Gastroesophageal sphincter (tissue), 4 donors: ENCODE measurements around the gene DMTF1. TPM values are rescaled to one million over a fixed set of nuclear protein-coding genes. Genes with fewer than 3 reads are reported as not detected.

Experiments used
- ATAC-seq: fragments of 150-250 bp; one replicate; pipeline ENCODE4 v1.9.1; 2016; ENCODE audit warnings: mild to moderate bottlenecking, moderate library complexity
- H3K27ac ChIP-seq, 4 donors: fragments of 200-600 bp; sonication (generic) in 3 of 4; 1 replicate in 3 of 4; 2 replicates in 1 of 4; pipeline ENCODE4 v1.5.1; 2016 to 2019
- H3K27me3 ChIP-seq: fragments of 200-600 bp; sonication (generic); one replicate; pipeline ENCODE4 v1.5.1; 2019
- H3K36me3 ChIP-seq, 2 donors: fragments of 200-600 bp; sonication (generic); one replicate each; pipeline ENCODE4 v1.5.1; 2019; ENCODE audit warnings: control low read depth in 1 of 2
- H3K4me1 ChIP-seq, 3 donors: fragments of 200-600 bp; sonication (generic); 1 replicate in 2 of 3; 2 replicates in 1 of 3; pipeline ENCODE4 v1.5.1; 2016 to 2019; ENCODE audit warnings: control low read depth in 2 of 3
- H3K4me3 ChIP-seq, 2 donors: fragments of 200-600 bp; sonication (generic); one replicate each; pipeline ENCODE4 v1.5.1; 2019; ENCODE audit warnings: mild to moderate bottlenecking in 1 of 2, moderate library complexity in 1 of 2
- H3K9me3 ChIP-seq, 3 donors: fragments of 200-600 bp; sonication (generic); one replicate each; pipeline ENCODE4 v1.5.1; 2017 to 2019; ENCODE audit warnings: control low read depth in 2 of 3
- EP300 ChIP-seq: sonication (generic); formaldehyde crosslinking; IDR thresholded peaks from one replicate; pipeline ENCODE4 v1.6.1; 2017; ENCODE audit warnings: antibody characterized with exemption, mild to moderate bottlenecking
- POLR2A ChIP-seq, 2 donors: fragments of 450-650 bp; IDR thresholded peaks; one replicate each; pipeline ENCODE4 v1.6.1; 2017; ENCODE audit warnings: antibody characterized with exemption in 2 of 2, mild to moderate bottlenecking in 2 of 2, moderate library complexity in 1 of 2
- POLR2AphosphoS5 ChIP-seq: sonication (generic); formaldehyde crosslinking; IDR thresholded peaks from one replicate; pipeline ENCODE4 v1.6.1; 2017; ENCODE audit warnings: antibody characterized with exemption
- WGBS, 2 donors: methylation state at CpG; one replicate each; pipeline ENCODE4 v1.1.5; 2018; ENCODE audit warnings: low coverage in 1 of 2; 5-methylcytosine and 5-hydroxymethylcytosine counted together
- total RNA-seq, 4 donors: library from RNA; depleted of rRNA; stranded (reverse); fragments of >200 nt; gene quantifications; one replicate each; pipeline ENCODE4 v1.1.0, GENCODE V29; 2016
- TF ChIP-seq, protein P1 (sequence below), 4 experiments: fragments of 200-600 bp in 2 of 4; fragments of 450-650 bp in 2 of 4; sonication (generic) in 1 of 4; IDR thresholded peaks; one replicate each; pipeline ENCODE4 v1.5.1; 2017 to 2019; ENCODE audit warnings: antibody characterized with exemption in 4 of 4, mild to moderate bottlenecking in 2 of 4, moderate library complexity in 2 of 4

The DMTF1 gene
- total RNA-seq, 4 donors from 2014 or later, result 27.0 to 142 (median 53.2) TPM

GRCh38 chr7:87220734-87221215 is 68.5 kb downstream of the DMTF1 start:
- H3K9me3 ChIP-seq, result no peaks in the 10 kb centered on the region
- peak overlapping the region; percentile 88 to 94 for H3K4me3 ChIP-seq
- WGBS, 2 donors, result 0 to 4% methylated on average over 2 to 17 of the region's 17 CpGs
- H3K27ac ChIP-seq, result peak overlapping the region in 3 of 4 donors; percentile 84 to 88 (median 86)
- H3K27me3 ChIP-seq, result no peaks in the 10 kb centered on the region
- no peak for TF ChIP-seq POLR2AphosphoS5
- TF ChIP-seq, protein P1, sequence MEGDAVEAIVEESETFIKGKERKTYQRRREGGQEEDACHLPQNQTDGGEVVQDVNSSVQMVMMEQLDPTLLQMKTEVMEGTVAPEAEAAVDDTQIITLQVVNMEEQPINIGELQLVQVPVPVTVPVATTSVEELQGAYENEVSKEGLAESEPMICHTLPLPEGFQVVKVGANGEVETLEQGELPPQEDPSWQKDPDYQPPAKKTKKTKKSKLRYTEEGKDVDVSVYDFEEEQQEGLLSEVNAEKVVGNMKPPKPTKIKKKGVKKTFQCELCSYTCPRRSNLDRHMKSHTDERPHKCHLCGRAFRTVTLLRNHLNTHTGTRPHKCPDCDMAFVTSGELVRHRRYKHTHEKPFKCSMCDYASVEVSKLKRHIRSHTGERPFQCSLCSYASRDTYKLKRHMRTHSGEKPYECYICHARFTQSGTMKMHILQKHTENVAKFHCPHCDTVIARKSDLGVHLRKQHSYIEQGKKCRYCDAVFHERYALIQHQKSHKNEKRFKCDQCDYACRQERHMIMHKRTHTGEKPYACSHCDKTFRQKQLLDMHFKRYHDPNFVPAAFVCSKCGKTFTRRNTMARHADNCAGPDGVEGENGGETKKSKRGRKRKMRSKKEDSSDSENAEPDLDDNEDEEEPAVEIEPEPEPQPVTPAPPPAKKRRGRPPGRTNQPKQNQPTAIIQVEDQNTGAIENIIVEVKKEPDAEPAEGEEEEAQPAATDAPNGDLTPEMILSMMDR (IDR thresholded peaks at IDR 0.05), result no peak
- TF ChIP-seq EP300, result no peak
- TF ChIP-seq POLR2A (IDR thresholded peaks at IDR 0.05), result no peak
- H3K36me3 ChIP-seq, result no peaks in the 10 kb centered on the region
- no peak for ATAC-seq
- H3K4me1 ChIP-seq, result peaks cover 3 to 42% (median 5%) of the 10 kb centered on the region in 3 donors

DNA sequence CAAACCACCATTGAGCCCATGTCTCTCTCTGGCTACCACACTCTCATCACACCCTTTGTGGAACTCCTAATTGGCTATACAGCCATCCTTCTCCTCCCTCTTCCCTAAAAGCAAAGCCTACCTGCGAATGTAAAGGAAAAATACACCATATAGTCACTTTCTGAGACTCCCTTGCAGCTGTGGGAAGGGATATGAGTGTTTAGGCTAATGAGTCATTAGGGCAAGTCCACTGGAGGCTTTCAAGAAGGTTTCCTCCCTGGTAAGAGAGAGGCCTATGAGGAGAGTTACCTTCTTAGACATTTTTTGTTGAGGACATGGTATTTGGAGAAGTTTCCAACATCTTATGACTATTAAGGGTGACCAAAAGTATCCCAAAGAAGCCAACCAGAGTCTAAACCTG is 71.4 kb downstream of the DMTF1 start:
- TF ChIP-seq, protein P1 (IDR thresholded peaks at IDR 0.05), result no peak
- no peak for TF ChIP-seq POLR2AphosphoS5
- no peak for TF ChIP-seq EP300
- H3K9me3 ChIP-seq, result no peaks in the 10 kb centered on the region
- WGBS, 2 donors, result 70 to 73% methylated on average over 1 of the region's 1 CpG
- no peaks in the 10 kb centered on the region for H3K36me3 ChIP-seq
- H3K27me3 ChIP-seq, result no peaks in the 10 kb centered on the region
- no peak overlapping the region for H3K4me3 ChIP-seq
- no peak for ATAC-seq
- H3K4me1 ChIP-seq, result peaks cover 3 to 17% (median 5%) of the 10 kb centered on the region in 3 donors
- H3K27ac ChIP-seq, result no peak overlapping the region

DNA sequence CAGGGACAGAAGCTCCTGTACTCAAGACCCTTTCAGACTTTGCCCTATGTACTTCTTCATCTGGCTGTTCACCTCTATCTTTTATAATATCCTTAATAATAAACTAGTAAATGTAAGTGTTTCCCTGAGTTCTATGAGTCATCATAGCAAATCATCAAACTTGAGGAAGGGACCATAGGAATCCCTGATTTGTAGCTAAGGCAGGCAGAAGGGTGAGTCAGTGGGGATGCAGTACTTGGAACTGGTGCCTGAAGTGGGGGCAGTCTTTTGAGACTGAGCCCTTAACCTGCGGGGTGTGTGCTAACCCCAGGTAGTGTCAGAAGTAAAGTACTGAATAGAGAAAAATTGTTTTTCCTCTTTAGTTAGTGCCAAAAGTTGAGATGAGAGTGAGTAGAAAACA is 73.4 kb downstream of the DMTF1 start:
- ATAC-seq, result no peak
- no peaks in the 10 kb centered on the region for H3K9me3 ChIP-seq
- TF ChIP-seq, protein P1 (IDR thresholded peaks at IDR 0.05), result no peak
- TF ChIP-seq EP300 (no peak), POLR2A (IDR thresholded peaks at IDR 0.05) (no peak), POLR2AphosphoS5 (no peak)
- H3K36me3 ChIP-seq, result no peaks in the 10 kb centered on the region
- peaks cover 3 to 7% (median 5%) of the 10 kb centered on the region in 3 donors for H3K4me1 ChIP-seq
- no peak overlapping the region for H3K4me3 ChIP-seq
- H3K27ac ChIP-seq, result no peak overlapping the region
- 70 to 80% methylated on average over 1 of the region's 1 CpG for WGBS, 2 donors
- H3K27me3 ChIP-seq, result no peaks in the 10 kb centered on the region

- WGBS, 2 donors, result 58 to 80% methylated on average over 2 to 3 of the region's 3 CpGs
Measured at GRCh38 chr7:87226495-87226894, 74.2 kb downstream of the DMTF1 start.

DNA sequence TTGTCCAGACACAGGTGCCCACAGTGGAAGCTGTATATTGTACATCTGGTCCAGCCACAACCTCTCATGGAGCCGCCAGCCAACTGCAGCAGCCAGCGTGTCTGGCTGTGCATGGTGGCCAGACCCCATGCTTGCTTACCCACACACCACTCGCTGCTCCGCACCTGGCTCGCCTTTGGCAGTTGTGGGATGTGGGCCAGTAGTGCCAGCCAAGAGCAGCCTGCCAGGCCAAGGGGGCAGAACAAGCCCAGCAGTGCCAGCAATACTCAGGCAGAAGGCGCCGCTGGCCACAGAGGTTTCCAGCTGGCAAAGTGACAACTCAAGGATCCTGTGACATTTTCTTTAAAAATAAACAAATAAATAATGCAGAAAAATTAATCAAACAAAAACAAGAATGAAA is 79.0 kb downstream of the DMTF1 start:
- no peak overlapping the region for H3K4me3 ChIP-seq
- no peak for ATAC-seq
- peaks cover 0 to 12% (median 0%) of the 10 kb centered on the region in 3 donors for H3K4me1 ChIP-seq
- no peak overlapping the region for H3K27ac ChIP-seq
- TF ChIP-seq EP300, result no peak
- TF ChIP-seq POLR2A (IDR thresholded peaks at IDR 0.05), result no peak
- no peak for TF ChIP-seq POLR2AphosphoS5
- TF ChIP-seq, protein P1 (IDR thresholded peaks at IDR 0.05), result no peak
- H3K9me3 ChIP-seq, result no peaks in the 10 kb centered on the region
- H3K27me3 ChIP-seq, result no peaks in the 10 kb centered on the region
- no peaks in the 10 kb centered on the region for H3K36me3 ChIP-seq
- 67% methylated on average over 2 of the region's 7 CpGs; no CpG with 5 or more reads in 1 of the 2 donors for WGBS, 2 donors

More at GRCh38 chr7:87226495-87226894, 74.2 kb downstream of the DMTF1 start:
- H3K27me3 ChIP-seq, result no peaks in the 10 kb centered on the region
- TF ChIP-seq, protein P1 (IDR thresholded peaks at IDR 0.05), result no peak
- TF ChIP-seq EP300, result no peak
- no peak for TF ChIP-seq POLR2A (IDR thresholded peaks at IDR 0.05)
- H3K4me1 ChIP-seq, result peaks cover 0 to 6% (median 0%) of the 10 kb centered on the region in 3 donors
- no peak overlapping the region for H3K27ac ChIP-seq
- no peak for ATAC-seq
- no peak overlapping the region for H3K4me3 ChIP-seq
- H3K36me3 ChIP-seq, result no peaks in the 10 kb centered on the region
- H3K9me3 ChIP-seq, result no peaks in the 10 kb centered on the region
